Esophagus squamous epithelium (tissue), 4 donors: ENCODE measurements around the gene NCK1.

Experiments used
- CTCF ChIP-seq, 6 experiments: fragments of 450-650 bp in 4 of 6; fragments of 200-600 bp in 2 of 6; sonication (generic) in 2 of 6; IDR thresholded peaks; one replicate each; pipeline ENCODE4 v1.5.1; 2016 to 2019; ENCODE audit warnings: antibody characterized with exemption in 6 of 6, mild to moderate bottlenecking in 4 of 6, moderate library complexity in 4 of 6
- POLR2A ChIP-seq, 4 donors: fragments of 450-650 bp; IDR thresholded peaks; one replicate each; pipeline ENCODE4 v1.6.1; 2017; ENCODE audit warnings: antibody characterized with exemption in 4 of 4, mild to moderate bottlenecking in 4 of 4, moderate library complexity in 3 of 4

- TF ChIP-seq POLR2A (IDR thresholded peaks at IDR 0.05): no peak
- TF ChIP-seq CTCF (IDR thresholded peaks at IDR 0.05): no peak
Observed at GRCh38 chr3:136835813-136836510, 26.0 kb upstream of the NCK1 start.
